HepG2 (cell line): Measurements from ENCODE around the gene NOL4L. TPM values are rescaled to one million over a fixed set of nuclear protein-coding genes. Genes with fewer than 3 reads are reported as not detected.
A peak's percentile ranks its signal among the peaks of the same experiment; 100 is the strongest.

Experiments used
- CEBPG ChIP-seq: IDR thresholded peaks from 2 replicates; pipeline ENCODE4 v1.6.1; 2016
- DNMT3B ChIP-seq: conservative IDR thresholded peaks from 2 replicates; pipeline ENCODE4 v1.6.1; 2016; ENCODE audit warnings: missing biosample characterization, control low read depth
- DR1 ChIP-seq: sonication (generic); formaldehyde crosslinking; IDR thresholded peaks from 2 replicates; pipeline ENCODE4 v1.8.0; 2021; ENCODE audit warnings: mild to moderate bottlenecking, missing genetic modification reagents, inconsistent platforms
- ESRRA ChIP-seq: sonication (generic); formaldehyde crosslinking; IDR thresholded peaks from 2 replicates; pipeline ENCODE4 v1.5.1; 2020; ENCODE audit warnings: mild to moderate bottlenecking, low read depth, missing genetic modification reagents
- KLF12 ChIP-seq: sonication (generic); formaldehyde crosslinking; IDR thresholded peaks from 2 replicates; pipeline ENCODE4 v1.4.0; 2020; ENCODE audit warnings: missing genetic modification reagents, borderline replicate concordance
- MZF1 ChIP-seq: sonication (generic); formaldehyde crosslinking; IDR thresholded peaks from 2 replicates; pipeline ENCODE4 v1.8.1; 2023; ENCODE audit warnings: mild to moderate bottlenecking, missing genetic modification reagents, borderline replicate concordance
- NFIC ChIP-seq: IDR thresholded peaks from 2 replicates; pipeline ENCODE4 v1.6.1; 2012; ENCODE audit warnings: mild to moderate bottlenecking, low read length, inconsistent platforms
- POLR2G ChIP-seq: fragments of 200-400 bp; formaldehyde crosslinking; IDR thresholded peaks from 2 replicates; pipeline ENCODE4 v1.6.1; 2018; ENCODE audit warnings: mild to moderate bottlenecking, low read depth, low read length, moderate library complexity
- PTBP1 ChIP-seq: fragments of 200-400 bp; formaldehyde crosslinking; IDR thresholded peaks from 2 replicates; pipeline ENCODE4 v1.6.1; 2018; ENCODE audit warnings: low read length, low read depth; ENCODE audit not compliant: poor library complexity, severe bottlenecking
- SNRNP70 ChIP-seq: fragments of 200-400 bp; formaldehyde crosslinking; IDR thresholded peaks from 2 replicates; pipeline ENCODE4 v1.6.1; 2017; ENCODE audit warnings: mild to moderate bottlenecking, low read depth, low read length, moderate library complexity
- ZIK1 ChIP-seq: sonication (generic); formaldehyde crosslinking; IDR thresholded peaks from 2 replicates; pipeline ENCODE4 v1.5.0; 2020; ENCODE audit warnings: mild to moderate bottlenecking, low read depth, missing genetic modification reagents, borderline replicate concordance
- ZNF460 ChIP-seq: sonication (generic); formaldehyde crosslinking; IDR thresholded peaks from 2 replicates; pipeline ENCODE4 v1.5.1; 2020; ENCODE audit warnings: missing genetic modification reagents, mild to moderate bottlenecking, borderline replicate concordance
- polyA plus RNA-seq, 8 experiments: library from polyadenylated mRNA; depleted of rRNA in 3 of 8; stranded (reverse) in 7 of 8; unstranded in 1 of 8; fragments of >200 nt; fragmentation: Illumina TruSeq in 4 of 8; extraction: Trizol in 4 of 8; gene quantifications; 2 replicates each; pipeline versions ENCODE4 v1.2.1 to v1.2.3, GENCODE V29; 2011 to 2016; ENCODE audit warnings: low read depth in 4 of 8, missing spikeins in 1 of 8, mixed read lengths in 1 of 8; ENCODE audit not compliant: insufficient read depth in 1 of 8
- total RNA-seq, 5 experiments: library from RNA; depleted of rRNA; stranded (reverse); fragments of >200 nt; fragmentation: Illumina TruSeq; extraction: Trizol; gene quantifications; 2 replicates each; pipeline ENCODE4 v1.2.3, GENCODE V29; 2016; ENCODE audit warnings: low read depth in 1 of 5
- TF ChIP-seq, protein P1 (sequence below): sonication (generic); formaldehyde crosslinking; IDR thresholded peaks from 2 replicates; pipeline ENCODE4 v1.9.0; 2021; ENCODE audit warnings: mild to moderate bottlenecking, missing genetic modification reagents
- TF ChIP-seq, protein P2 (sequence below): sonication (generic); formaldehyde crosslinking; IDR thresholded peaks from 2 replicates; pipeline ENCODE4 v1.9.0; 2021; ENCODE audit warnings: missing genetic modification reagents, mild to moderate bottlenecking, borderline replicate concordance
- TF ChIP-seq, protein P3 (sequence below): sonication (generic); formaldehyde crosslinking; conservative IDR thresholded peaks from 2 replicates; pipeline ENCODE4 v1.4.0; 2020; ENCODE audit warnings: mild to moderate bottlenecking, missing genetic modification reagents, moderate library complexity
- TF ChIP-seq, protein P4 (sequence below): sonication (generic); formaldehyde crosslinking; conservative IDR thresholded peaks from 2 replicates; pipeline ENCODE4 v1.8.0; 2022; ENCODE audit warnings: missing genetic modification reagents

Gene NOL4L
- total and polyA plus RNA-seq, 2 of the 13 experiments (the other 11 are each of a cell fraction or from before 2014, with no cell fraction given), result 16.6 to 35.4 TPM

DNA sequence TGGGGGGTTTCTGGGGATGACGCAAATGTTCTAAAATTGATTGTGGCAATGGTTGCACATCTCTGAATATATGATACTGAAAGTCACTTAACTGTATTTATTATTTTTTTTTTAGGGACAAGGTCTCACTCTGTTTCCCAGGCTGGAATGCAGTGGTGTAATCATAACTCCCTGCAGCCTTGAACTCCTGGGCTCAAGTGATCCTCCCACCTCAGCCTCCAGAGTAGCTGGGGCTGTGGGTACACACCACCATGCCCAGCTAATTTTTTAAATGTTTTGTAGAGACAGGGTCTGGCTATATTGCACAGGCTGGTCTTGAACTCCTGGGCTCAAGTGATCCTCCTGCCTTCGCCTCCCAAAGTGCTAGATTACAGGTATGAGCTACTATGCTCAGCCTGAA, 33.4 kb downstream of the NOL4L start (continued):
- TF ChIP-seq, protein P1, sequence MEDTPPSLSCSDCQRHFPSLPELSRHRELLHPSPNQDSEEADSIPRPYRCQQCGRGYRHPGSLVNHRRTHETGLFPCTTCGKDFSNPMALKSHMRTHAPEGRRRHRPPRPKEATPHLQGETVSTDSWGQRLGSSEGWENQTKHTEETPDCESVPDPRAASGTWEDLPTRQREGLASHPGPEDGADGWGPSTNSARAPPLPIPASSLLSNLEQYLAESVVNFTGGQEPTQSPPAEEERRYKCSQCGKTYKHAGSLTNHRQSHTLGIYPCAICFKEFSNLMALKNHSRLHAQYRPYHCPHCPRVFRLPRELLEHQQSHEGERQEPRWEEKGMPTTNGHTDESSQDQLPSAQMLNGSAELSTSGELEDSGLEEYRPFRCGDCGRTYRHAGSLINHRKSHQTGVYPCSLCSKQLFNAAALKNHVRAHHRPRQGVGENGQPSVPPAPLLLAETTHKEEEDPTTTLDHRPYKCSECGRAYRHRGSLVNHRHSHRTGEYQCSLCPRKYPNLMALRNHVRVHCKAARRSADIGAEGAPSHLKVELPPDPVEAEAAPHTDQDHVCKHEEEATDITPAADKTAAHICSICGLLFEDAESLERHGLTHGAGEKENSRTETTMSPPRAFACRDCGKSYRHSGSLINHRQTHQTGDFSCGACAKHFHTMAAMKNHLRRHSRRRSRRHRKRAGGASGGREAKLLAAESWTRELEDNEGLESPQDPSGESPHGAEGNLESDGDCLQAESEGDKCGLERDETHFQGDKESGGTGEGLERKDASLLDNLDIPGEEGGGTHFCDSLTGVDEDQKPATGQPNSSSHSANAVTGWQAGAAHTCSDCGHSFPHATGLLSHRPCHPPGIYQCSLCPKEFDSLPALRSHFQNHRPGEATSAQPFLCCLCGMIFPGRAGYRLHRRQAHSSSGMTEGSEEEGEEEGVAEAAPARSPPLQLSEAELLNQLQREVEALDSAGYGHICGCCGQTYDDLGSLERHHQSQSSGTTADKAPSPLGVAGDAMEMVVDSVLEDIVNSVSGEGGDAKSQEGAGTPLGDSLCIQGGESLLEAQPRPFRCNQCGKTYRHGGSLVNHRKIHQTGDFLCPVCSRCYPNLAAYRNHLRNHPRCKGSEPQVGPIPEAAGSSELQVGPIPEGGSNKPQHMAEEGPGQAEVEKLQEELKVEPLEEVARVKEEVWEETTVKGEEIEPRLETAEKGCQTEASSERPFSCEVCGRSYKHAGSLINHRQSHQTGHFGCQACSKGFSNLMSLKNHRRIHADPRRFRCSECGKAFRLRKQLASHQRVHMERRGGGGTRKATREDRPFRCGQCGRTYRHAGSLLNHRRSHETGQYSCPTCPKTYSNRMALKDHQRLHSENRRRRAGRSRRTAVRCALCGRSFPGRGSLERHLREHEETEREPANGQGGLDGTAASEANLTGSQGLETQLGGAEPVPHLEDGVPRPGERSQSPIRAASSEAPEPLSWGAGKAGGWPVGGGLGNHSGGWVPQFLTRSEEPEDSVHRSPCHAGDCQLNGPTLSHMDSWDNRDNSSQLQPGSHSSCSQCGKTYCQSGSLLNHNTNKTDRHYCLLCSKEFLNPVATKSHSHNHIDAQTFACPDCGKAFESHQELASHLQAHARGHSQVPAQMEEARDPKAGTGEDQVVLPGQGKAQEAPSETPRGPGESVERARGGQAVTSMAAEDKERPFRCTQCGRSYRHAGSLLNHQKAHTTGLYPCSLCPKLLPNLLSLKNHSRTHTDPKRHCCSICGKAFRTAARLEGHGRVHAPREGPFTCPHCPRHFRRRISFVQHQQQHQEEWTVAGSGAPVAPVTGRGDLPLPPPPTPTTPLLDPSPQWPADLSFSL (CRISPR knock-in tag), result no peak
- TF ChIP-seq, protein P2, sequence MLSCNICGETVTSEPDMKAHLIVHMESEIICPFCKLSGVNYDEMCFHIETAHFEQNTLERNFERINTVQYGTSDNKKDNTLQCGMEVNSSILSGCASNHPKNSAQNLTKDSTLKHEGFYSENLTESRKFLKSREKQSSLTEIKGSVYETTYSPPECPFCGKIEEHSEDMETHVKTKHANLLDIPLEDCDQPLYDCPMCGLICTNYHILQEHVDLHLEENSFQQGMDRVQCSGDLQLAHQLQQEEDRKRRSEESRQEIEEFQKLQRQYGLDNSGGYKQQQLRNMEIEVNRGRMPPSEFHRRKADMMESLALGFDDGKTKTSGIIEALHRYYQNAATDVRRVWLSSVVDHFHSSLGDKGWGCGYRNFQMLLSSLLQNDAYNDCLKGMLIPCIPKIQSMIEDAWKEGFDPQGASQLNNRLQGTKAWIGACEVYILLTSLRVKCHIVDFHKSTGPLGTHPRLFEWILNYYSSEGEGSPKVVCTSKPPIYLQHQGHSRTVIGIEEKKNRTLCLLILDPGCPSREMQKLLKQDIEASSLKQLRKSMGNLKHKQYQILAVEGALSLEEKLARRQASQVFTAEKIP (CRISPR knock-in tag), result no peak
- no peak for TF ChIP-seq ZIK1 (CRISPR knock-in tag)
- no peak for TF ChIP-seq DR1 (CRISPR knock-in tag)
- no peak for TF ChIP-seq PTBP1
- peak; percentile 76 for TF ChIP-seq CEBPG
- TF ChIP-seq NFIC, result no peak
- peak; percentile 47; the same call in 1 of the 2 replicates for TF ChIP-seq ZNF460
- no peak for TF ChIP-seq MZF1 (CRISPR knock-in tag)
- no peak for TF ChIP-seq DNMT3B
- TF ChIP-seq, protein P3, sequence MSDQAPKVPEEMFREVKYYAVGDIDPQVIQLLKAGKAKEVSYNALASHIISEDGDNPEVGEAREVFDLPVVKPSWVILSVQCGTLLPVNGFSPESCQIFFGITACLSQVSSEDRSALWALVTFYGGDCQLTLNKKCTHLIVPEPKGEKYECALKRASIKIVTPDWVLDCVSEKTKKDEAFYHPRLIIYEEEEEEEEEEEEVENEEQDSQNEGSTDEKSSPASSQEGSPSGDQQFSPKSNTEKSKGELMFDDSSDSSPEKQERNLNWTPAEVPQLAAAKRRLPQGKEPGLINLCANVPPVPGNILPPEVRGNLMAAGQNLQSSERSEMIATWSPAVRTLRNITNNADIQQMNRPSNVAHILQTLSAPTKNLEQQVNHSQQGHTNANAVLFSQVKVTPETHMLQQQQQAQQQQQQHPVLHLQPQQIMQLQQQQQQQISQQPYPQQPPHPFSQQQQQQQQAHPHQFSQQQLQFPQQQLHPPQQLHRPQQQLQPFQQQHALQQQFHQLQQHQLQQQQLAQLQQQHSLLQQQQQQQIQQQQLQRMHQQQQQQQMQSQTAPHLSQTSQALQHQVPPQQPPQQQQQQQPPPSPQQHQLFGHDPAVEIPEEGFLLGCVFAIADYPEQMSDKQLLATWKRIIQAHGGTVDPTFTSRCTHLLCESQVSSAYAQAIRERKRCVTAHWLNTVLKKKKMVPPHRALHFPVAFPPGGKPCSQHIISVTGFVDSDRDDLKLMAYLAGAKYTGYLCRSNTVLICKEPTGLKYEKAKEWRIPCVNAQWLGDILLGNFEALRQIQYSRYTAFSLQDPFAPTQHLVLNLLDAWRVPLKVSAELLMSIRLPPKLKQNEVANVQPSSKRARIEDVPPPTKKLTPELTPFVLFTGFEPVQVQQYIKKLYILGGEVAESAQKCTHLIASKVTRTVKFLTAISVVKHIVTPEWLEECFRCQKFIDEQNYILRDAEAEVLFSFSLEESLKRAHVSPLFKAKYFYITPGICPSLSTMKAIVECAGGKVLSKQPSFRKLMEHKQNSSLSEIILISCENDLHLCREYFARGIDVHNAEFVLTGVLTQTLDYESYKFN (CRISPR knock-in tag), result peak; percentile 77
- TF ChIP-seq, protein P4, sequence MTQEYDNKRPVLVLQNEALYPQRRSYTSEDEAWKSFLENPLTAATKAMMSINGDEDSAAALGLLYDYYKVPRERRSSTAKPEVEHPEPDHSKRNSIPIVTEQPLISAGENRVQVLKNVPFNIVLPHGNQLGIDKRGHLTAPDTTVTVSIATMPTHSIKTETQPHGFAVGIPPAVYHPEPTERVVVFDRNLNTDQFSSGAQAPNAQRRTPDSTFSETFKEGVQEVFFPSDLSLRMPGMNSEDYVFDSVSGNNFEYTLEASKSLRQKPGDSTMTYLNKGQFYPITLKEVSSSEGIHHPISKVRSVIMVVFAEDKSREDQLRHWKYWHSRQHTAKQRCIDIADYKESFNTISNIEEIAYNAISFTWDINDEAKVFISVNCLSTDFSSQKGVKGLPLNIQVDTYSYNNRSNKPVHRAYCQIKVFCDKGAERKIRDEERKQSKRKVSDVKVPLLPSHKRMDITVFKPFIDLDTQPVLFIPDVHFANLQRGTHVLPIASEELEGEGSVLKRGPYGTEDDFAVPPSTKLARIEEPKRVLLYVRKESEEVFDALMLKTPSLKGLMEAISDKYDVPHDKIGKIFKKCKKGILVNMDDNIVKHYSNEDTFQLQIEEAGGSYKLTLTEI, result no peak
- no peak; the same call in 1 of the 2 replicates for TF ChIP-seq KLF12 (CRISPR knock-in tag)
- TF ChIP-seq SNRNP70, result no peak
- TF ChIP-seq POLR2G, result no peak
- no peak for TF ChIP-seq ESRRA (CRISPR knock-in tag)
